GM12874 (cell line): ENCODE results near the gene SCGB3A1.

Experiments used
- CTCF ChIP-seq: IDR thresholded peaks from 2 replicates; pipeline ENCODE4 v1.5.1; 2011; ENCODE audit warnings: low read depth, mild to moderate bottlenecking, control low read depth, low read length, moderate library complexity; ENCODE audit not compliant: insufficient read depth

Gene SCGB3A1

GRCh38 chr5:180596115-180596667, 4.9 kb upstream of the SCGB3A1 start:
- no peak for TF ChIP-seq CTCF

DNA sequence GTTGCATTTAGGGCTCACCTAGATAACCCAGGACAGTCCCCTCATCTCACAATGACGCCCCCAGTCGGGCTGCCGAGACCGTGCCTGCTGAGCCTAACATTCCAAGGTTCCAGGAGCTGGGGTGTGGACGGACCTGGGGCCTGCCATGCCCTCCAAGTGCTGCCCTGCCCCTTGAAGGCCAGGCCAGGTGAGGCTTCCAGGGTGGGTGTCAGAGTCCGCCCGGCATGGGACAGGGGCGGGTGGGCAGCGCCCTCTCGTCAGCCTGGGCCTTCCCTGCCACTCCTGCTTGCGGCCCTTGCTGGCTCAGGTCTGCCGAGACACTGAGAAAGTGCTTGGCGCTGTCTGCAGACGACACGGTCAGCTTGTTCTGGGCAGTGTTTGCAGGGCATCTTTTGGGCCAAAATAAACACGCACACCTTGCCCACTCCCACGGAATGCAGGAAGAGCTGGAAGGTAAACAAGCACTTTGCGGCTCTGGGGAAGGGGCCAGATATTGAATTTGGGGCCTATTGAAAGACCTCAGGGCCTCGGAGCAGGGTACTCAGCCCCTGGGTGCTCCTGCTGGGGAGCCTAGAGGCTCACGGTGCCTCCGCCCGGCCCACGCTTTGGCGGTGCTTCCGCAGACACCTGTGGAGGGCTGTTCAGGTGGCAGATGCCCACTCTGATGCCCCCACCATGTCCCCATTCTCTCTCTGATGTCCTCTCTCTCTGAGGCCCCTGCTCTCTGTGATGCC, 4.2 kb upstream of the SCGB3A1 start:
- no peak for TF ChIP-seq CTCF

GRCh38 chr5:180595046-180595379, 3.7 kb upstream of the SCGB3A1 start:
- no peak for TF ChIP-seq CTCF

DNA sequence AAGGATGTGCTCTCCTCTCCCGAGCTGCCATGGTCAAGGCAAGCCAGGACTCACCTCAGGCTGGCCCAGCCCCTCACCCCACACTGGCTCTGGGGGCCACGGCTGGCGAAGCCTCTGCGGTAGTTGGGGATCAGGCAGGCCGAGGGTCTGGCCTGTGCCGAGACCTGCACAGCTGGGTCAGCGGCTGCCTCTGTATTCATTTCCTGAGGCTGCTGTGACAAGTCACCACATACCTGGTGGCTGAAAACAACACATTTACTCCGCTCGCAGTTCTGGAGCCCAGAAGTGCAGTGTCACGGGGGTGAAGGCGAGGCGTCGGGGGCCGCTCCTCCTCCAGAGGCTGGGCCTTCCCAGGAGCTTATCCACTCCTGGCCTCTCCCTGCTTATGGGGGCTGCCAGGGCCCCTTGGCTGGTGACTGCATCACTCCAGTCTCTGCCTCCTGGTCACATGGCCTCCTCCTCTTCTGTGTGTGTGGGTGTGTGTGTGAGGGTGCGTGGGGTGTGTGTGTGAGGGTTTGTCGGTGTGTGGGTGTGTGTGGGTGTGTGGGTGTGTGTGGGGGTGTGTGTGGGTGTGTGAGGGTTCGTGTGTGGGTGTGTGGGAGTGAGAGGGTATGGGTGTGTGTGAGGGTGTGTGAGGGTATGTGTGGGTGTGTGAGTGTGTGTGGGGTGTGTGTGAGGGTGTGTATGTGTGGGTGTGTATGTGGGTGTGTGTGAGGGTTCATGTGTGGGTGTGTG, 3.2 kb upstream of the SCGB3A1 start:
- no peak for TF ChIP-seq CTCF

- TF ChIP-seq CTCF = no peak
Measured at GRCh38 chr5:180593446-180594206, 2.3 kb upstream of the SCGB3A1 start.

DNA sequence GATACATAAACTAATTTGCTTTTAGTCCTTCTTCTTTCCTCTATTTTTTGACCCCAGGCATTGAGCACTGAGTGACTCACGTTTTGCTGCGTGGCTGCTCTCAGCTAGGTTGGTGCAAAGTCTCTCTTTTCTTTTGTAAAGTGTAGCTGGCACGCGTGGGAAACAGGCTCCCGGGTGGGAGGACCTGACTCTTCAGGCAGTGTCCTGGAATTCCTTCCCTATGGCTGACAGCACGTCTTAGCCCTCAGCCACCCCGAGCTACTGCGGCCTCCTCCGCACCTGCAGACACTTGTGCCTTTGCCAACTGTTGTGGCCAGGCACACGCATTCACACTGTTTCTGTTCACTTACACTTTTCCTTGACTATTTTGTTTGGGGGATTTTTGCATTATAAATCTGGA, 877 bp upstream of the SCGB3A1 start:
- no peak for TF ChIP-seq CTCF
